Mammary epithelial cell (primary cell): Measurements from ENCODE around the gene MSI2.

ENCODE experiments used
- CTCF ChIP-seq, 2 donors: IDR thresholded peaks in 1 of 2; conservative IDR thresholded peaks in 1 of 2; 2 replicates each; pipeline ENCODE4 v1.5.1; 2011 to 2012; ENCODE audit warnings: inconsistent platforms in 2 of 2, low read length in 2 of 2, mild to moderate bottlenecking in 2 of 2, control low read depth in 1 of 2, low read depth in 1 of 2; ENCODE audit not compliant: insufficient read depth in 1 of 2; ENCODE audit errors: extremely low read depth in 1 of 2
- EZH2 ChIP-seq: IDR thresholded peaks from 2 replicates; pipeline ENCODE4 v1.6.1; 2012; ENCODE audit warnings: low read length, inconsistent platforms, borderline replicate concordance

- TF ChIP-seq CTCF (conservative IDR thresholded peaks at IDR 0.05 in 1 of 2, IDR thresholded peaks at IDR 0.05 in 1 of 2; ENCODE audit: extremely low read depth in 1 of 2, insufficient read depth in 1 of 2, low read depth in 1 of 2, low read length in 2 of 2) = no peak
- TF ChIP-seq EZH2 = no peak
Observed at GRCh38 chr17:57246257-57246656, 10.1 kb upstream of the MSI2 start.
